Measurements from ENCODE around the gene SF3B4. TPM values are rescaled to one million over a fixed set of nuclear protein-coding genes. Genes with fewer than 3 reads are reported as not detected.

Gene SF3B4
- total RNA-seq, 1 experiment from 2014 or later: 127 TPM

DNA sequence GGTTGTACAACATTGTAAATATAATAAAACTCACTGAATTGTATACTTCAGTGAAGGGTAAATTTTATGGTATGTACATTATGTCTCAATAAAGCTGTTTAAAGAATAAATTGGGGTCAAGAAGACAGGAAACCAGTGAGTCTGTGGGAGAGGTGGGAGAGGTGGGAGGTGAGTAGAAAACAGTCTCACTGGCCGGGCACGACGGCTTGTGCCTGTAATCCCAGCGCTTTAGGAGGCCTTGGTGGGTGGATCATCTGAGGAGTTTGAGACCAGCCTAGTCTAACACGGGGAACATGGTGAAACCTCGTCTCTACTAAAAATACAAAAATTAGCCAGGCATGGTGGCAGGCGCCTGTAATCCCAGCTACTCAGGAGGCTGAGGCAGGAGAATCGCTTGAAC lies 4.9 kb upstream of the SF3B4 start:
- Histone ChIP-seq H2AK5ac (ENCODE audit: insufficient read length, low read length) (no peak overlapping the region), H3K23me2 (ENCODE audit: insufficient read length, low read depth, low read length, poor library complexity, severe bottlenecking) (peaks cover 20% of the 10 kb centered on the region), H2BK12ac (ENCODE audit: insufficient read length, low read depth, low read length) (no peak overlapping the region), H3K9ac (ENCODE audit: extremely low read depth, insufficient read length, low read length) (no peak overlapping the region), H4K8ac (replicated peaks; ENCODE audit: insufficient read length, low read depth, low read length) (no peak overlapping the region), H3K4me1 (ENCODE audit: insufficient read depth, low read length) (peaks cover 4% of the 10 kb centered on the region; the same call in 1 of the 2 replicates), H3K14ac (ENCODE audit: insufficient read depth, low read length) (no peak overlapping the region), H3K18ac (ENCODE audit: insufficient read length, low read depth, low read length) (no peak overlapping the region), H2BK5ac (ENCODE audit: insufficient read length, low read length) (no peak overlapping the region), H3K27me3 (ENCODE audit: insufficient read depth, low read length) (no peaks in the 10 kb centered on the region), H3K23ac (ENCODE audit: insufficient read length, low read depth, low read length) (no peak overlapping the region), H3K56ac (ENCODE audit: insufficient read length, low read depth, low read length) (no peak overlapping the region), H3K4me2 (ENCODE audit: insufficient read depth, insufficient read length, low read length) (no peak overlapping the region), H3K9me3 (ENCODE audit: control insufficient read depth, low read depth, low read length) (no peaks in the 10 kb centered on the region), H3K79me1 (ENCODE audit: insufficient read depth, low read depth, low read length, poor library complexity, severe bottlenecking) (no peaks in the 10 kb centered on the region), H2BK15ac (ENCODE audit: low read depth, low read length) (no peak overlapping the region), H2BK120ac (ENCODE audit: low read depth, low read length, poor library complexity, severe bottlenecking) (no peak overlapping the region), H2AFZ (ENCODE audit: low read length) (no peak overlapping the region), H4K5ac (ENCODE audit: insufficient read length, low read depth, low read length) (no peak overlapping the region), H3T11ph (ENCODE audit: low read length) (no peak overlapping the region), H4K20me1 (ENCODE audit: control insufficient read depth, insufficient read depth, insufficient read length) (no peaks in the 10 kb centered on the region), H3K4ac (ENCODE audit: low read depth, low read length) (no peak overlapping the region), H4K91ac (ENCODE audit: insufficient read length, low read depth, low read length) (no peak overlapping the region), H3K79me2 (ENCODE audit: insufficient read depth, low read length) (no peaks in the 10 kb centered on the region), H2BK20ac (ENCODE audit: low read depth, low read length, poor library complexity, severe bottlenecking) (no peak overlapping the region), H3K27ac (ENCODE audit: insufficient read length, low read depth, low read length) (no peak overlapping the region)
- Mint-ChIP-seq H3K4me1 (peaks cover 30 to 31% of the 10 kb centered on the region in 2 experiments), H3K27me3 (ENCODE audit: low read depth) (no peaks in the 10 kb centered on the region), H3K4me3 (no peak overlapping the region), H3K27ac (no peak overlapping the region), H3K9me3 (no peaks in the 10 kb centered on the region), H3K36me3 (ENCODE audit: insufficient read depth in 1 of 3, low read depth in 3 of 3) (no peaks in the 10 kb centered on the region; a peak in 2 of 7 replicates)
- WGBS (ENCODE audit: extremely low coverage, insufficient read length, low lambda C conversion rate): no CpG with 5 or more reads among the region's 8 CpGs
- TF ChIP-seq, protein P1, sequence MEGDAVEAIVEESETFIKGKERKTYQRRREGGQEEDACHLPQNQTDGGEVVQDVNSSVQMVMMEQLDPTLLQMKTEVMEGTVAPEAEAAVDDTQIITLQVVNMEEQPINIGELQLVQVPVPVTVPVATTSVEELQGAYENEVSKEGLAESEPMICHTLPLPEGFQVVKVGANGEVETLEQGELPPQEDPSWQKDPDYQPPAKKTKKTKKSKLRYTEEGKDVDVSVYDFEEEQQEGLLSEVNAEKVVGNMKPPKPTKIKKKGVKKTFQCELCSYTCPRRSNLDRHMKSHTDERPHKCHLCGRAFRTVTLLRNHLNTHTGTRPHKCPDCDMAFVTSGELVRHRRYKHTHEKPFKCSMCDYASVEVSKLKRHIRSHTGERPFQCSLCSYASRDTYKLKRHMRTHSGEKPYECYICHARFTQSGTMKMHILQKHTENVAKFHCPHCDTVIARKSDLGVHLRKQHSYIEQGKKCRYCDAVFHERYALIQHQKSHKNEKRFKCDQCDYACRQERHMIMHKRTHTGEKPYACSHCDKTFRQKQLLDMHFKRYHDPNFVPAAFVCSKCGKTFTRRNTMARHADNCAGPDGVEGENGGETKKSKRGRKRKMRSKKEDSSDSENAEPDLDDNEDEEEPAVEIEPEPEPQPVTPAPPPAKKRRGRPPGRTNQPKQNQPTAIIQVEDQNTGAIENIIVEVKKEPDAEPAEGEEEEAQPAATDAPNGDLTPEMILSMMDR (conservative IDR thresholded peaks at IDR 0.05): no peak
- no peak for DNase-seq
